Activated naive CD8-positive, alpha-beta T cell treated with anti-CD3 and anti-CD28 coated beads for 36 hours (primary cell): ENCODE measurements around the gene UNC5A. TPM values are rescaled to one million over a fixed set of nuclear protein-coding genes. Genes with fewer than 3 reads are reported as not detected.

Experiments
- DNase-seq: peaks from one replicate; pipeline ENCODE4 v3.0.0; 2021
- H3K27ac Mint-ChIP-seq: one replicate; pipeline ENCODE4 v1.8.0; 2022; ENCODE audit warnings: mild to moderate bottlenecking, moderate library complexity, mixed read lengths
- H3K27me3 Mint-ChIP-seq: one replicate; pipeline ENCODE4 v1.8.0; 2022; ENCODE audit warnings: mild to moderate bottlenecking, mixed read lengths
- H3K36me3 Mint-ChIP-seq: one replicate; pipeline ENCODE4 v1.8.0; 2021; ENCODE audit warnings: mild to moderate bottlenecking, mixed read lengths
- H3K4me1 Mint-ChIP-seq: one replicate; pipeline ENCODE4 v1.8.0; 2021; ENCODE audit warnings: mixed read lengths
- H3K4me3 Mint-ChIP-seq: one replicate; pipeline ENCODE4 v1.8.0; 2022; ENCODE audit warnings: mild to moderate bottlenecking, moderate library complexity, mixed read lengths
- H3K9me3 Mint-ChIP-seq: one replicate; pipeline ENCODE4 v1.8.0; 2022; ENCODE audit warnings: mixed read lengths
- total RNA-seq, 2 experiments: library from RNA; stranded (reverse); gene quantifications; one replicate each; pipeline ENCODE4 v1.2.3, GENCODE V29; 2021

Gene UNC5A
- total RNA-seq, 2 experiments from 2014 or later: not detected

DNA sequence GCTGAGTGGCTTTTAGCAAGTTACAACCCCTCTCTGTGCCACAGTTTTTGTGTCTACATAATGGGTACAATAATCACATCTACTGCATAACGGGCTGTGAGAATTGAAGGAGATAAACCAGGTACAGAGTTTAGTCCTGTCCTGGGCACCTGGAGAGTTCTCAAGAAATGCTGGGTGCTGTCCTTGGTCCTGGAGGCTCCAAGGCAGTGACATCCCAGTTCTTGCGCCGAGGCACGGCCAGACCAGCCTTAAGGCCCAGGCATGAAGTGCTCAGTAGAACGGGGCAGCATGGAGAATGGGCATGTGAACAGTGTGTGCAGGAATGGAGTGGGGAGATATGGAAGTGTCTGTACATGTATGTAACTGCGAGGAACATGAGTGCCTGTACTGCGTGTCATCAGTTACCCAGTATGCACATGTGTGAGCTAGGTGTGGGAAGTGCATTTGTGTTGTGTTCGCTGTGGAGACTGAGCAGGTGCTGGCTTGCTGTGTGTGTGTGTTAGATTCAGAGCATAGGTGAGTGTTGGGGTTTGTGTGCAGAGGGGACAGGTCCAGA, 6.3 kb upstream of the UNC5A start:
- Mint-ChIP-seq H3K9me3 (no peaks in the 10 kb centered on the region), H3K27ac (no peak overlapping the region), H3K27me3 (peaks cover 57% of the 10 kb centered on the region), H3K36me3 (no peaks in the 10 kb centered on the region), H3K4me3 (no peak overlapping the region), H3K4me1 (no peaks in the 10 kb centered on the region)
- DNase-seq: no peak

GRCh38 chr5:176806137-176806536, 4.2 kb upstream of the UNC5A start:
- H3K27ac Mint-ChIP-seq: no peak overlapping the region
- H3K4me3 Mint-ChIP-seq: no peak overlapping the region
- no peak for DNase-seq
- no peaks in the 10 kb centered on the region for H3K36me3 Mint-ChIP-seq
- H3K27me3 Mint-ChIP-seq: peaks cover 67% of the 10 kb centered on the region
- H3K4me1 Mint-ChIP-seq: peaks cover 6% of the 10 kb centered on the region
- no peaks in the 10 kb centered on the region for H3K9me3 Mint-ChIP-seq

DNA sequence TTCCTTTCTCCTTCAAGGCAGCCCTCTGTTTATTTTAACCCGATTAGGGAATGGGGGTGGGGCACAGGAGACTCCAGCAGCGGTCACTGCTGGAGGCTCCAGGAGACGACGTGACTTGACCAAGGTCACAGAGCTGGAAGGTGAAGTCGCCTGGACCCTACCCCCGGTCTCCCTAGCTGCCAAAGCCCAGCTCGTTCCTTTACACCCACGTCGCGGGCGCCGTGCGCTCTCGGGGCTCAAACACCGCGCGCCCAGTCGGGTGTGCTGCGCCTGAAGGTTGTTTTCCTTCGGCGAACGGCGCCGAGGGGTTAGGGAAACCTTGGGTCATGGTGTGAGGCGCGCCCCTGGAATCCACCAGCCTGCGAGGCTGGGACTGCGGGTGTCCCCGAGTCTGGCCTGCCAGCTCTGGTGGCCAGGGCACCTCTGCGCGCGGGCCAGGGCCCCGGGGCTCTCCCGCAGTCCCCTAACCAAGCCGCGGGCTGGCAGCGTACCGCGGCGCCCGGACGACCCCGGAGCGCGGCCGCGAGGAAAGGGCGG, 747 bp upstream of the UNC5A start:
- DNase-seq: no peak
- H3K9me3 Mint-ChIP-seq: no peaks in the 10 kb centered on the region
- peaks cover 72% of the 10 kb centered on the region for H3K27me3 Mint-ChIP-seq
- peak overlapping the region; percentile 54 for H3K4me3 Mint-ChIP-seq
- H3K27ac Mint-ChIP-seq: no peak overlapping the region
- H3K4me1 Mint-ChIP-seq: peaks cover 8% of the 10 kb centered on the region
- H3K36me3 Mint-ChIP-seq: no peaks in the 10 kb centered on the region

- peaks cover 8% of the 10 kb centered on the region for H3K4me1 Mint-ChIP-seq
- no peaks in the 10 kb centered on the region for H3K9me3 Mint-ChIP-seq
- peak overlapping the region; percentile 65 for H3K4me3 Mint-ChIP-seq
- no peaks in the 10 kb centered on the region for H3K36me3 Mint-ChIP-seq
- H3K27ac Mint-ChIP-seq: no peak overlapping the region
- no peak for DNase-seq
- peaks cover 79% of the 10 kb centered on the region for H3K27me3 Mint-ChIP-seq
Observed at GRCh38 chr5:176810687-176811501, 535 bp downstream of the UNC5A start.

DNA sequence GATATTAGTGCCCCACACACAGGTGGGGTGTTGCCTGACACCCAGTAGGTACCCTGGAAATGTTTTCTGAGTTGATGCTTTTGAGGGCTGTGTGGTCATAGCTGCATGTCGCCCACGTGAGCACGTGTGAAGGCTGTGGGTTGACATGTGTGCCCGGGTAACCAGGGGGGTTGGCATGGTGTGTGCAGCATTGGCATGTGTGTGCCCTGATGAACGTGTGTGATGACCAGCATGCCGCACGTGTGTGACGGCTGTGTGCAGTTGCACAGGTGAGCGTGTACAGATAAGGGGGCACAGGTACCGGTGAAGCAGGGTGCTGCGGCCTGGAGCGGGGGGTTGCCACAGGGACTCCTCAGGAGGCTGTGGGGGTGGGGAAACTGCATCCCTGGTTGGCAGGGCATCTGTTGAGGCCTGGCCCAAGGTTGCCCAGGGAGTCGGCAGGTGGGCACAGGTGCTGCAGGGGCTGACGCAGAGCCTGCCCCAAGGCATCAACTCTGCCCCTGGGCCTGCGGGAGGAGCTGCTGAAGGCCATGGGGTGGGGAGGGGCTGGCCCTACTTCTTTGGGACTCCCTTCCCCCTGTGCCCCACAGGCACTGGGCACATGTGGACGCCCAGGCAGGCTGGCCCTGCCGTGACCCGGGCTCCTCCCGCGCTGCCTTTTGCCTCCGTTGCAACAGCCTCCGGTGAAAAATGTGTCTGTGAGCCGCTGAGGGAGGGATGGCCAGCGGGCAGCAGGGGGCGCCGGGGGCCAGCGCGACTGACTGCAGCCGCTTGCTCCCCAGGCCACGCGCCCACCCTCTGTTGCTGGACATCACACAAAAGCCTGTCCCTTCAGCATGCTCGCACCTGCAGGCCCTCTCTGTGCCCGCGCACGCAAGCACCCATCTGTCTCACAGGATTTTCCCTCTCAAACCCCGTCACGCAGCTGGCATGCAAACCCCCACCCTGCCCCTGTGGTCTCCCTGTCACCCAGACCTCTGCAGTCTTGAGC, 2.2 kb downstream of the UNC5A start:
- H3K4me3 Mint-ChIP-seq: no peak overlapping the region
- no peak overlapping the region for H3K27ac Mint-ChIP-seq
- H3K36me3 Mint-ChIP-seq: no peaks in the 10 kb centered on the region
- H3K27me3 Mint-ChIP-seq: peaks cover 75% of the 10 kb centered on the region
- H3K4me1 Mint-ChIP-seq: peaks cover 9% of the 10 kb centered on the region
- no peaks in the 10 kb centered on the region for H3K9me3 Mint-ChIP-seq
- peak; percentile 30 for DNase-seq

- peaks cover 71% of the 10 kb centered on the region for H3K27me3 Mint-ChIP-seq
- DNase-seq: no peak
- H3K27ac Mint-ChIP-seq: no peak overlapping the region
- no peaks in the 10 kb centered on the region for H3K9me3 Mint-ChIP-seq
- no peak overlapping the region for H3K4me3 Mint-ChIP-seq
- H3K4me1 Mint-ChIP-seq: peaks cover 16% of the 10 kb centered on the region
- H3K36me3 Mint-ChIP-seq: no peaks in the 10 kb centered on the region
Observed at GRCh38 chr5:176813587-176814312, 3.4 kb downstream of the UNC5A start.

DNA sequence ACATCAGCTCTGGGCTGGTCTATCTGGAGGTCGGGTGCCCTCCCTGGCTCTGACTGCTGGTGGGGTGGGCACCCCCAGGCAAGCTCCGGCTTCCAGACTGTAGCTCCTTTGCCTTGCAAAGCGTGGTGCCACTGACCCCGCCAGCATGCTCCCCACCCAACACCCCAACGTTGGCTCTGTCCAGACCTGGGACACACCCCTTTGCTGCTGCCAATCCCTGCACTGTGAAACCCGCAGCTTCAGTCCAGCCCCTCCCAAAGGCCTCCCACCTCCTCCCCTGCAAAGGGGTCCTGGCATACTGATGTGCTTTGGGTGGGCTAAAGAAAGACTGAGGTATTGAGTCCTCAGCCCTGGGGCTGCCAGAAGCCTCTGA, 3.9 kb downstream of the UNC5A start:
- no peak for DNase-seq
- no peak overlapping the region for H3K27ac Mint-ChIP-seq
- H3K36me3 Mint-ChIP-seq: no peaks in the 10 kb centered on the region
- peaks cover 71% of the 10 kb centered on the region for H3K27me3 Mint-ChIP-seq
- H3K9me3 Mint-ChIP-seq: no peaks in the 10 kb centered on the region
- H3K4me3 Mint-ChIP-seq: no peak overlapping the region
- peaks cover 18% of the 10 kb centered on the region for H3K4me1 Mint-ChIP-seq

DNA sequence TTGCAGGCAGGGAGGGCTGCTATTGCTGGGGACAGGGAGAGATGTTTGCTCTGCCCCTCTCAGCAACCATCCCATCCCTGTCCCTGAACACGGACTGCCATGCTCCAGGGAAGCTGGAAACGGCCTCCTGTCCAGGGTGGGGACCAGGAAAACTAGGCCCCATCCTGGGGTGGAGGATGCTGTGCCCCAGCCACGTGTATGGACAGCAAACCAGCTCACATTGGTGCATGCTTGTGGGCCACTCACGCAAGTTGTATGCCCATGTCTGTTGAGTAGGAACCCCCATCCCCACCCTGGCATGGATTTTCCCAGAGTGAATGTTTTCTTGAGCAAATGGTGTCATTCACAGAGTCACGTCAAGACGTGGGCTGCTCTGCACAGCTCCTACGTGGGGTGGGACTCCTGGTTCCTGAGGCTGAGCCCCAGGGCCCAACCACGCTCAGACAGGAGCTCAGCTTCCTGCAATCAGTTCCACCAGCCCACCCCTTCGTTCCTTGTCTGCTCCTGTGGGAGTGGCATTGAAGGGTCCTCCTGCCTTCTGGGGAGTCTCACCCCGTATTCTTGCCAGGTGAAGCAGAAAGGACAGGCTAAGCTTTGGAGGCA, 4.6 kb downstream of the UNC5A start:
- H3K27me3 Mint-ChIP-seq: peaks cover 74% of the 10 kb centered on the region
- no peak overlapping the region for H3K27ac Mint-ChIP-seq
- H3K36me3 Mint-ChIP-seq: no peaks in the 10 kb centered on the region
- no peak for DNase-seq
- no peaks in the 10 kb centered on the region for H3K9me3 Mint-ChIP-seq
- peaks cover 16% of the 10 kb centered on the region for H3K4me1 Mint-ChIP-seq
- H3K4me3 Mint-ChIP-seq: no peak overlapping the region

- Mint-ChIP-seq H3K4me3 (no peak overlapping the region), H3K27me3 (peaks cover 81% of the 10 kb centered on the region), H3K4me1 (peaks cover 13% of the 10 kb centered on the region), H3K36me3 (no peaks in the 10 kb centered on the region), H3K9me3 (no peaks in the 10 kb centered on the region), H3K27ac (no peak overlapping the region)
- DNase-seq: no peak
Observed at GRCh38 chr5:176816043-176816745, 5.8 kb downstream of the UNC5A start.

DNA sequence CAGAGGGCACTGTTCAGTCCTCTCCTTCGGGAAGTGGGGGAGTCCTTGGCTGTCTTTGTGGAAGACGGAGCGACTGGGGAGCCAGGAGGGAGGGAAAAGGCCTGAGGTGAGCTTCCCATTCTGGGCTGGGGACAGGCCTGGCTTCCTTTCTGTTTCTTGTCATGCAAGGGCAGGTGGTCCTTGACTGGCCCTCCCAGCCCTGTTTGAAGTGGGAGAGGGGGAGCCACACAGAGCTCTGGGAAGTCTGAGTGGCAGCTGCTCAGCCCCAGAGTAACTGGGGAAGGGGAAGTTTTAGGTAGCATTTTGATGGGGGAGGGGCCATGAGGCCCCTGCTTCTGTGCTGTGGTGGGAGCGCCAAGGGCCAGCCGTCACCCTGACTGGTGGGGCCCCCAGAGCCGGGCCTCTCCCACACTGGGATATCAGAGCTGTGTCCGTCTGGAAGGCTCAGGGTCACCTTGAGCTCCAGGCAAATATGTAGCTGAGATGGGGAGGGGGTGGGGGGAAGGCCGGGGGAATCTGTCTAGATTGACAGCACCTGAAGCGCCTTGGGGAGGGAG, 6.5 kb downstream of the UNC5A start:
- H3K27ac Mint-ChIP-seq: no peak overlapping the region

GRCh38 chr5:176817369-176817840, 7.0 kb downstream of the UNC5A start:
- no peaks in the 10 kb centered on the region for H3K36me3 Mint-ChIP-seq
- peaks cover 73% of the 10 kb centered on the region for H3K27me3 Mint-ChIP-seq
- no peak for DNase-seq
- no peaks in the 10 kb centered on the region for H3K9me3 Mint-ChIP-seq
- H3K27ac Mint-ChIP-seq: no peak overlapping the region
- H3K4me3 Mint-ChIP-seq: no peak overlapping the region
- H3K4me1 Mint-ChIP-seq: peaks cover 12% of the 10 kb centered on the region

More for the DNA sequence above, 6.5 kb downstream of the UNC5A start:
- Mint-ChIP-seq H3K4me3 (peak overlapping the region; percentile 35), H3K9me3 (no peaks in the 10 kb centered on the region), H3K36me3 (no peaks in the 10 kb centered on the region), H3K27me3 (peaks cover 74% of the 10 kb centered on the region), H3K4me1 (peaks cover 12% of the 10 kb centered on the region)
- DNase-seq: no peak

DNA sequence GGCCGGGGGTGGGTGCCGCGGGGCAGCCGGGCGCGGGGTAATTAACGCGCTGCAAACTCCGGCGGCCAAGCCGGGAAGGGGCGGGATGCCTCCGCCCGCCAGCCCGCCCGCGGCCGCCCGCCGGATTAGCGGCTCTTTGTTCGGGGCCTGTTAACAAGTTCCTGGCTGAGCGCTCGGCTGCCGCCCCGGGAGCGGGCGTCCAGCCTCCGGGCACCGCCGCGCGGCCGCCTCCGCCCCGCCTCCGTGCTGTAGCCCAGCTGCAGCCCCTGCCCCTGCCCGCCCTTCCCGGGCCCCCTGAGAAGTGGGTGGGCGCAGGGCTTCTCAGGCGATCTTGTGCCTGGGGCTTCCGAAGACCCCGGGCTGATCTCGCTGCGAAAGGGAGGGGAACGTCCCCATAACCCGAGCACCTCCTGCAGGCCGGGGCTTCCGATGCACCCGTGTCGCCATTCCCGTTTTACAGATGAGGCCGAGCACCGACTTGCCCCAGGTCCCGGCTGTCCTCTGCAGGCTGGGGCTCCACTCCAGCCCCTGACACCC, 7.5 kb downstream of the UNC5A start:
- Mint-ChIP-seq H3K4me1 (peaks cover 12% of the 10 kb centered on the region), H3K27ac (no peak overlapping the region), H3K4me3 (peak overlapping the region; percentile 40), H3K9me3 (no peaks in the 10 kb centered on the region), H3K27me3 (peaks cover 75% of the 10 kb centered on the region), H3K36me3 (no peaks in the 10 kb centered on the region)
- DNase-seq: peak; percentile 42
